ENCODE measurements around the gene FHDC1.

DNA sequence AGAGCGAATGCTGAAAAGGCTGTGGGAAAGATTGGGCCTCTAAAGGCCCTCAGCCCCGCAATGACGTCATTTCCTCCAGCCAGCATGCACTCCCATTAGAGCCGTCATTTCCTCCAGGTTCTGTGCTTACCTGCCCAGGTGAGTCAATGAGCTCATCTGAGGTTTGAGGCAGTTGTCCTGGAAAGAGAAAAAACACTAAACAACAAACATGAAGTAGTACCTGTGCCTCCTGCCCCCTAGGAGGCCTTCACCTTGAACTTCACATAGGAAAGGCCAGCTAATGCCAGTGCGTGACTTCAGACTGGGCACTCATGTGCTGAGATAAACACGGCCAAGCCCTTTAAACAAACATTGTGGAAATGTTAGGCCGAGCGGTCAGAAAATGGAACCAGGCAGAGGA lies 55.9 kb downstream of the FHDC1 start:
- TF ChIP-seq, protein P1, sequence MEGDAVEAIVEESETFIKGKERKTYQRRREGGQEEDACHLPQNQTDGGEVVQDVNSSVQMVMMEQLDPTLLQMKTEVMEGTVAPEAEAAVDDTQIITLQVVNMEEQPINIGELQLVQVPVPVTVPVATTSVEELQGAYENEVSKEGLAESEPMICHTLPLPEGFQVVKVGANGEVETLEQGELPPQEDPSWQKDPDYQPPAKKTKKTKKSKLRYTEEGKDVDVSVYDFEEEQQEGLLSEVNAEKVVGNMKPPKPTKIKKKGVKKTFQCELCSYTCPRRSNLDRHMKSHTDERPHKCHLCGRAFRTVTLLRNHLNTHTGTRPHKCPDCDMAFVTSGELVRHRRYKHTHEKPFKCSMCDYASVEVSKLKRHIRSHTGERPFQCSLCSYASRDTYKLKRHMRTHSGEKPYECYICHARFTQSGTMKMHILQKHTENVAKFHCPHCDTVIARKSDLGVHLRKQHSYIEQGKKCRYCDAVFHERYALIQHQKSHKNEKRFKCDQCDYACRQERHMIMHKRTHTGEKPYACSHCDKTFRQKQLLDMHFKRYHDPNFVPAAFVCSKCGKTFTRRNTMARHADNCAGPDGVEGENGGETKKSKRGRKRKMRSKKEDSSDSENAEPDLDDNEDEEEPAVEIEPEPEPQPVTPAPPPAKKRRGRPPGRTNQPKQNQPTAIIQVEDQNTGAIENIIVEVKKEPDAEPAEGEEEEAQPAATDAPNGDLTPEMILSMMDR (IDR thresholded peaks at IDR 0.05 in 8 of 11, conservative IDR thresholded peaks at IDR 0.05 in 3 of 11), result no peak
- TF ChIP-seq POLR2A (IDR thresholded peaks at IDR 0.05) (no peak), POLR2AphosphoS5 (IDR thresholded peaks at IDR 0.05) (no peak)
